Measurements from ENCODE around the gene SH3GL3. TPM values are rescaled to one million over a fixed set of nuclear protein-coding genes. Genes with fewer than 3 reads are reported as not detected.

Gene SH3GL3
- 1 to 10 TPM in 1 of 4 donors, under 1 TPM in 1, not detected in 2; 0.34 to 1.2 TPM for total RNA-seq

- Histone ChIP-seq H3K4me3 (peak within 1 kb of the TSS; percentile 49), H3K4me1 (peaks cover 13% of the 10 kb centered on the region), H3K27me3 (peaks cover 23% of the 10 kb centered on the region), H3K9me3 (no peaks in the 10 kb centered on the region), H3K27ac (no peak within 1 kb of the TSS), H3K36me3 (no peaks in the 10 kb centered on the region)
- WGBS = 0% methylated on average over 5 of the region's 68 CpGs
- TF ChIP-seq CTCF (IDR thresholded peaks at IDR 0.05) = no peak
- no peak for TF ChIP-seq POLR2A (IDR thresholded peaks at IDR 0.05)
- no peak for TF ChIP-seq EP300 (IDR thresholded peaks at IDR 0.05)
- TF ChIP-seq POLR2AphosphoS5 (IDR thresholded peaks at IDR 0.05) = no peak
- peak; percentile 83 to 90 for DNase-seq (ENCODE audit: low spot score in 2 of 2)
These were observed at the start of gene SH3GL3 for GRCh38 chr15:83446904-83447709. TSS of gene SH3GL3 (plus strand) at chr15:83447341. CDS start at chr15:83447534, 193 bp downstream.

GRCh38 chr15:83398626-83399025, 48.5 kb upstream of the SH3GL3 start:
- H3K27me3 ChIP-seq = peaks cover 26% of the 10 kb centered on the region
- H3K27ac ChIP-seq = no peak overlapping the region
- no peaks in the 10 kb centered on the region for H3K36me3 ChIP-seq
- H3K4me1 ChIP-seq = no peaks in the 10 kb centered on the region
- H3K4me3 ChIP-seq = no peak overlapping the region
- DNase-seq (ENCODE audit: low spot score in 2 of 2) = no peak
- 31% methylated on average over 8 of the region's 8 CpGs for WGBS
- TF ChIP-seq EP300 (IDR thresholded peaks at IDR 0.05) (no peak), POLR2AphosphoS5 (IDR thresholded peaks at IDR 0.05) (no peak), POLR2A (IDR thresholded peaks at IDR 0.05) (no peak), CTCF (IDR thresholded peaks at IDR 0.05) (no peak)
- no peaks in the 10 kb centered on the region for H3K9me3 ChIP-seq

GRCh38 chr15:83404121-83404520, 43.0 kb upstream of the SH3GL3 start:
- no peaks in the 10 kb centered on the region for H3K9me3 ChIP-seq
- no peaks in the 10 kb centered on the region for H3K36me3 ChIP-seq
- no peak overlapping the region for H3K27ac ChIP-seq
- no peaks in the 10 kb centered on the region for H3K4me1 ChIP-seq
- H3K4me3 ChIP-seq = no peak overlapping the region
- no peak for TF ChIP-seq CTCF (IDR thresholded peaks at IDR 0.05)
- no peak for TF ChIP-seq EP300 (IDR thresholded peaks at IDR 0.05)
- TF ChIP-seq POLR2AphosphoS5 (IDR thresholded peaks at IDR 0.05) = no peak
- TF ChIP-seq POLR2A (IDR thresholded peaks at IDR 0.05) = no peak
- WGBS = 28% methylated on average over 3 of the region's 3 CpGs
- DNase-seq (ENCODE audit: low spot score in 2 of 2) = no peak
- H3K27me3 ChIP-seq = peaks cover 15% of the 10 kb centered on the region

GRCh38 chr15:83410532-83410931, 36.6 kb upstream of the SH3GL3 start:
- H3K36me3 ChIP-seq = no peaks in the 10 kb centered on the region
- DNase-seq (ENCODE audit: low spot score in 2 of 2) = no peak
- no peak overlapping the region for H3K4me3 ChIP-seq
- 50% methylated on average over 6 of the region's 6 CpGs for whole genome bisulfite sequencing
- H3K27ac ChIP-seq = no peak overlapping the region
- peaks cover 6% of the 10 kb centered on the region for H3K27me3 ChIP-seq
- no peak for TF ChIP-seq CTCF (IDR thresholded peaks at IDR 0.05)
- no peak for TF ChIP-seq EP300 (IDR thresholded peaks at IDR 0.05)
- TF ChIP-seq POLR2AphosphoS5 (IDR thresholded peaks at IDR 0.05) = no peak
- TF ChIP-seq POLR2A (IDR thresholded peaks at IDR 0.05) = no peak
- no peaks in the 10 kb centered on the region for H3K4me1 ChIP-seq
- H3K9me3 ChIP-seq = no peaks in the 10 kb centered on the region

- H3K9me3 ChIP-seq = no peaks in the 10 kb centered on the region
- WGBS = 79% methylated on average over 7 of the region's 7 CpGs
- H3K36me3 ChIP-seq = no peaks in the 10 kb centered on the region
- no peaks in the 10 kb centered on the region for H3K4me1 ChIP-seq
- TF ChIP-seq POLR2AphosphoS5 (IDR thresholded peaks at IDR 0.05) (no peak), CTCF (IDR thresholded peaks at IDR 0.05) (no peak), EP300 (IDR thresholded peaks at IDR 0.05) (no peak), POLR2A (IDR thresholded peaks at IDR 0.05) (no peak)
- H3K27me3 ChIP-seq = no peaks in the 10 kb centered on the region
- DNase-seq (ENCODE audit: low spot score in 2 of 2) = no peak
- H3K27ac ChIP-seq = no peak overlapping the region
- no peak overlapping the region for H3K4me3 ChIP-seq
These were observed 34.0 kb upstream of the SH3GL3 start for GRCh38 chr15:83413054-83413719.
